HG03469 (cell line): ENCODE results near the gene NIPBL.
"Not testable (repeated sequence)": the region's sequence is repeated elsewhere in the genome, so short reads cannot be mapped to it uniquely, and the experiment has no call there.

Experiments
- ATAC-seq: cut with Tn5 transposase; IDR thresholded peaks from one replicate; pipeline ENCODE4 v1.9.1; 2021; ENCODE audit warnings: mild to moderate bottlenecking, moderate library complexity, moderate number of reproducible peaks; ENCODE audit not compliant: unreplicated experiment

NIPBL gene

GRCh38 chr5:37082977-37083376 is 206.4 kb downstream of the NIPBL start:
- ATAC-seq, result not testable (repeated sequence)

- not testable (repeated sequence) for ATAC-seq
Measured at GRCh38 chr5:37086026-37086425, 209.5 kb downstream of the NIPBL start.

- ATAC-seq, result no peak
Measured at GRCh38 chr5:37086466-37087173, 210.1 kb downstream of the NIPBL start.

DNA sequence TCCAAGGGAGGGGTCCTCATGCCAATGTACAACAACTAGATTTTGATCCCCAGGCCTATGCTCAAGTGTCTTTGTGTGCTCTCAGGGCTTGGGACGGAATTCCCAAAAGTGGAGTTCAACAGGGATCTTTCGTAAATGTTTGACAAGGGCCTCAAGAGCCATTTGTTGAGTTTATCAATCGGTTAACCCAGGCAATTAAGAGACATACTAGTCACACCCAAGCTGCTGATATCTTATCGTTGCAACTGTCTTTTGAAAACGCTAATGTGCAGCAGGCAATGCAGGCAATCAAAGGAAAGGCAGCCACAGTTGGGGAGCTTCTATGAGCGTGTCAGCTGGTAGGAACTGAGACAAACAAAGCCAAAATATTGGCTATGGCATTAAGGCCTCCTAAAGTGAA is 211.4 kb downstream of the NIPBL start:
- no peak for ATAC-seq

DNA sequence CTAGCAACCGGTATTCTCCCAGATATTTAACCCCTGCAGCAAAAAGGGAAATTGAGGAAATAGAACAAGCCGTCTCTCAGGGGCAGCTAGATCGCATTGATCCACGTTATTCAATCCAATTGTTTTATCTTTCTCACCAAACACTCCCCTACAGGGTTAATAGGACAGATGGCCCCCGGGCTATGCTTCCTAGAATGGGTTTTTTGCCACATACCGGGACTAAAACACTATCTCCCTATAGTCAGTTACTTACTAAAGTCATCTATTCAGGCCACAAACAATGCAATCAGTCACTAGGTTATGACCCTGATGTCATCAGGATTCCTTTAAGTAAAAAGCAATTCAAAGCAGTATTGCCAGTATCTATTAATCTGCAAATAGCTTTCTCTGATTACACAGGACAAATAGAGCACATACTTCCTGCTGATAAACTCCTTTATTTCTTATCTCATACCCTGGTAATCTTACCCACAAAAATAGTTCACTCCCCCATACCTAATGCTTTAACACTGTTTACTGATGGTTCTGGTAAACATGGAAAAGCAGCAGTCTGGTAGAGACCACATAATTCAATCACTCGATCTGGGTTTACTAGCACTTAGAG is 213.7 kb downstream of the NIPBL start:
- no peak for ATAC-seq

DNA sequence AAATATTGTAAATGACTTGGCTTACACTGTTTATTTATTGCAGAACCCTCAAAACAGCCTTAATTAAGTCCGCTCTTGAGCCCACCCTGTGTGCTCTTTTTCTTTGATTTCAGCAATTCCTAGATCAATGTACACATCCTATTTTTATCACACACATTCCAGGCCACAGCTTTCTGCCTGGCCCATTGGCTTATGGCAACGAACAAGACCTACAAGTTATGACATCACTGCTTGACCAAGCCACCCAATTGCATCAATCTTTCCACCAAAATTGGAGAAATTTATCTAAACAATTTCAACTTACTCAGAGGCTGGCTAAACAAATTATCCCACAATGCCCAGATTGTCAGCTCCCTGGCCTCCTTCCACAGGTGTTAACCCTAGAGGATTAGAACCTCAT is 214.2 kb downstream of the NIPBL start:
- no peak for ATAC-seq

- not testable (repeated sequence) for ATAC-seq
Measured at GRCh38 chr5:37093795-37094194, 217.2 kb downstream of the NIPBL start.

GRCh38 chr5:37099267-37099666 is 222.7 kb downstream of the NIPBL start:
- not testable (repeated sequence) for ATAC-seq

- ATAC-seq, result no peak
Measured at GRCh38 chr5:37103302-37103701, 226.7 kb downstream of the NIPBL start.

- no peak for ATAC-seq
Measured at GRCh38 chr5:37109338-37109737, 232.8 kb downstream of the NIPBL start.

DNA sequence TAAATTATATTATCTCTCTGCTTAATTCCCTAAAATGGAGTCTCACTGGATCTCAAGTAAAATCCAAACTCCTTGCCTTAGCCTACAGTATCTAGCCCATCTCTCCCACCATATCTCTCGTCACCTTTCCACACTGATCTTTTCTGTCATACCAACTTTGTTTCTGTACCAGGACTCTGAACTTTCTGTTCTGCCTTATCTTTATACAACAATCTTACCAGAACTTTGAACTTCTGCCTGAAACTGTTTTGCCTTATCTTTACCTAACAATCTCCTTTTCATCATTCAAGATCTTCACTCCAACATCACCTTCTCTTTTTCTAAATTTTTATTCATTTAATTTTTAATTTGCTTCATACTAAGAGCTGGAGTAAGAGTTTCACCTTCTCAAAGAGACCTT is 233.6 kb downstream of the NIPBL start:
- no peak for ATAC-seq

DNA sequence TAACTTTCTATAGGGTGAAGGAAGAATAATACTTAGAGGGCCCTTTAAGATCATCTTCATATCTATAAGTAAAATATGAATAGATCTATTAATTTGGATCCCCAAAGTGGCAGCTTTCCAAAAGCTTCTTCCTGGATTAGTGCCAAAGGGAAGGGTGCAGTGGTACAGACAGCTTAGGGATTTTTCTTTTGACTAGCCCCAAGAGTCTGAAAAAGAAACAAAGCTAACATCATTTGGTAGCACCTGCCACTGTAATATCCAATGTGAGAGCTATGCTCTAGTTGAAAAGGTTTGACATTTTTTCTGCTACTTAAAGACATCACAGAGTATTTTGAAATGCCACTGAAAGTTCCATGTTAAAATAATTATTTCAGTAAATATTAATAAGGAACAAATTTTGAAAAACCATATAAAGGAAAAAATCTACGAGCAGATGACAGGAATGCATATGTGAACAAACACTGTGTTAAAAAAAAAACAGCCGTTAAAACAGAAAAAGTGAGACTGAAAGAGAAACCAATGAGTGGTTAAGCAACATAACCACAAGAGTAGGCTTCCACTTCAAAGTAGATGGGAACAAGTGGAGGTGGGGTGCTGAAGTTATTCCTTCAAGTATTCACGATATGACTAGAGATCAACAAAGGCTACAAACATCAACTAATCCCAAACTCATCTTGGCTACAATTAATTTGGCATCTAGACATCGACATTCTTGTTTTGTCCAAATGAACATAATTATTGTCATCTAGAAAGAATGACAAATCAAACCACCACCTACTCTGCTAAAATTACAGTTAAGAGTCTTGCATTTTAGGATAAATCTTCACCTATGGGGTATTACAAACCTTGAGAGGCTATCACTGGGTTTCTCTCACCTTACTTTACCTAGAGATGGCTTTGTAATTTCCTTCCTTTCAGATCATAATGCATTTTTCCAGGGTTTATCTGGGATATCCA is 235.1 kb downstream of the NIPBL start:
- ATAC-seq, result peak; percentile 83

DNA sequence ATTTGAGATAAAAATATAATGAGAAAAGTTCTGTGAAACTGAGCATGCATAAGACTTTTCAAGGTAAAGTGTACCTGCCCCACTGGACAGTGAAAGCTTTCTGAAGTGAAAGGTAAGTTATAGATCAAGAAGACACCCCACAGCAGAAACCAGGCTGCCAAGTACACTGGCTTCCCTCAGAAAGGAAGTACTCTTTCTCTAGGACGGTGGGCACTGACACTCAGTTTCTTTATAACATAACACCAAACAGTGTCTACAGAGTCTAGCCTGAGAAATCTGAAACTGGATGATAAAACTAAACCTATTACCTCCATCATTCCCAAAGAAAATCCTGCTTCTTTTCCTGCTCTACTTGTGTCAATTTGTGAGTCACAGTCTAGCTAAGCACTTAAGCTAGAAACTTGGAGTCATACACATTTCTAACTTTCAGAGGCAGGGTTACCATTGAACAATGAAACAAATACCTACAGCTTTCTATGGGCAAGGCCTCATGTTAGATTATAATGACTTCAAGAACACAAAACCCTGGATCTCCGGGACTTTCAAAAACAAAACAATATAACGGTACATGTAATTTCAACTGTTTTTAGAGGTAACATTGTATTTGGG is 235.9 kb downstream of the NIPBL start:
- ATAC-seq, result no peak
